ENCODE data around the gene FRMPD4.

Gene FRMPD4

DNA sequence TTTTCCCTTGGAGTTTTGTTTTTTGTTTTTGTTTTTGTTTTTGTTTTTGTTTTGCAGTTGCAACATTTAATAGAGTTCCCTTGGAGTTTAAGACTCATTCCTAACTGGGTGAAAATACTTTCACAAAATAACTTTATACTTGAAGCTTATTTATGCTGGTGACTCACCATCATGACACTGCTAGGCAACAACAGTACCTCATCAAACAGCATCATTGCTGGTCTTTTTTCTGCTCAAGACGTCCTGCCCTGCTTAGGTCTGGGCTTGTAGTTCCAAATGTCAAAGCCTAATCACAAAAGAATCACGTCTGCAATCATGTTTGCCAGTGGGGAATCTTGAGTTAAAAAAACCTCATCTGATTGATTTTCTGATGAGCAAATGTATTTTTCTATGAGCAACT is 547.3 kb downstream of the FRMPD4 start:
- DNase-seq, result no peak

DNA sequence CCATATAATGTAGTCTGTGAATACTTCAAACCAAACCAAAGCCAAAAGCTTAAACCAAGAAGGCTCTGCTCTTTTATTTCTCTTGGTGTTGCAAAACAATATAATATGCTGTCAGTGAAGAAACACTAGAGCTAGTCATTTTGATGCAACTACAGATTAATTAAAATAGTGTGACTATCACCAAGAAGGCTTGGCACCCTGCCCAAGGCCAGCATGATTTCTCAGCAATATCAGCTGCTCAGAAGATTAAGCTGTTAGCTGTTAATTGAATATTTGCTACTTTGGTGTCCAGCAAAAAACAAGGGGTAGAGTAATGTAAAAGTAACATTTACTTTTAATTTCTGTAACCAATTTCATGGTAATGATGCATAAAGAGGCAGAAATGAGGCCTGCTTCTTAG is 548.1 kb downstream of the FRMPD4 start:
- no peak for DNase-seq

DNA sequence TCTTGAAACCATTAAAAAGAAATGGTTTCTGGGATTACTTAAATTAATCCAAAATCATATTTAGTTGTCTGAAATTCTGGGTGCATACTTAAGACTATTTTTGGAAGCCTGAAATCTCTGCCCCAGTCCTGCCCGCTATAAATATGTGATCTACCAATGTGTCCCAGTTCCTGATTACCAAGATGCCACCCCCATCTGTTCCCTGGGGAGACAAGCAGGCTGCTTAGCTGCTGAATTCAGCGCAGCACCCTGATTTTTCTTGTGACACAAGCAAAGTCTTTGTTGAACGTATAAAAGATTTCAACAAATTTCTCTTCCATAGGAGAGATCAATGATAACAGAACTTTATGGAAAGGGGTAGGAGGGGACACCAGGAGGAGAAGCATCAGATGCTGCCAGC is 552.4 kb downstream of the FRMPD4 start:
- DNase-seq, result no peak

DNA sequence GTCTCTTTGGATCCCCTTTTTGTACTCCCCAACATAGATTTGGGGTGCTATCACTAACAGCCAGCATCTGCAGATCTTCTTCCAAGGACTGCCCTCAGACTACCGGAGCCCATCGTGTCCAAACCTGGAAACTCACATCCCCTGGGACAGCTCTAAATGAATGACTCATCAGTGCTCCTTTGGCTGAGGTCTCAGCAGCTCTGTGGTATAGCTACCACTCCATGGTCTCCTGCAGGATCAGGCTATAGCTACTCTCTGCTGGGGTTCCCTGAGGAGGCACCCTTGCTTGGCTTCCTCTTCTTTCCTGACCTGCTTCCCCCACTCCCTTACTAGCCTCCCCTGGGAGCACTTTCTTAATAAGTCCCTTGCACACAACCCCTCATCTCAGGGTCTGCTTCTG is 555.5 kb downstream of the FRMPD4 start:
- DNase-seq, result no peak

DNA sequence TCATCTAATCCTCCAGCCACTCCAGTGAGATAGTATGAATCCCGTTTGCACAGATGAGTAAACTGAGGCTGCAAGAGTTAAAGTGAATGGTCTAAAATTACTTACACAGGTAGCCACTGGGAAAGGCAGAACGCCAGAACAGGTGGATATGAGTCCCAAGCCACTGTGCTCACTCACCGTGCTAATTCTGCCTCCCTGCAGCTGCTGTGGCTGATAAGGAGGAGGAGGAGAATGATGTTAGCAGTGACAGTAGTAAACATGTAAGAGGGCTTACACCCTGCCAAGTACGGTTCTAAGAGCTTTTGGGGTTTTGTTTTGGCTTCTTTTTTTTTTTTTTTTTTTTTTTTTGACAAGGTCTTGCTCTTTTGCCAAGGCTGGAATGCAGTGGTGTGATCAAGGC is 562.5 kb downstream of the FRMPD4 start:
- no peak for DNase-seq

DNA sequence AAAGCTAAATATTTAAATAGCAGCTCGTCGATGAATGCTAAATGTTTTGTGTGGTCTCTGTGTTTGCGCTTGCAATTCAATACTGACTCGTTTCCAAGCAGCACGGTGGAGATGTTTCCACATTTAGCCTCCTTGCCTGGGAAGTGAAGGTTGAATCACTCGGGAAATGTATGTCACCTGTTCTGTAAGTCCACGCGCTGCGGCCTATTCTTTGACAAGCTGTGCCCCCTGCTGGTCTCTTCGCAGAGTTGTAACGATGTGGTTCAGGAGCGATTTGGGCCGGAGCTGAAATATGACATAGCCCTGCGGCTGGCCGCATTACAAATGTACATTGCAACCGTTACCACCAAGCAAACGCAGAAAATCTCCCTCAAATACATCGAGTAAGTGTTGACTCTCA is 563.4 kb downstream of the FRMPD4 start:
- peak; percentile 21 for DNase-seq

DNA sequence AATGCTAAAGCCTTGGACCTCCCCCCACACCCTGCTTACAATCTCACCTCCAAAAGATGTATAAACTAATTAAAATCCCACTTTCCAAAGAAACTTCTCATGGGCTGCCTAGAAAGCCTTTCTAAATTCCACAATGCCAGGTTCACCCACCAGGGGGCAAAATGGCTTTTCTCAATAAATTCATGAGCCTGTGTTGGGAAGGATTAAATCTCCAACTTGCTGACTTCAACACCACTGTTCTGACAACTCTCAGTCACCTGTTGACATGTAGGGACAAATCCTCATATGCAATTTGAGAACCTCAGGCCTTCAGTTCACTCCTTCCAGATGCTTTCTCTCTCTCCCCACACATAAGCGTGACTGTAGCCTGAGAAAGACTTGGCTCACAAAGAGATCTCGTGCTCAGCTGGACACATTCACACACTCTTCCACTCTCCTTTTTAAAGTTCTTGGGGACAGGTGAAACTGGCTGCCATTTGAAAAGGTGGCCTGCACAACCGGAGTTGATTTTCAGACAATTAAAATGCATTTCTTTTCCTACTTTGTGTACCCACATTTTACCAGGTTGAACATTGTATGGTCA is 564.3 kb downstream of the FRMPD4 start:
- DNase-seq, result no peak

DNA sequence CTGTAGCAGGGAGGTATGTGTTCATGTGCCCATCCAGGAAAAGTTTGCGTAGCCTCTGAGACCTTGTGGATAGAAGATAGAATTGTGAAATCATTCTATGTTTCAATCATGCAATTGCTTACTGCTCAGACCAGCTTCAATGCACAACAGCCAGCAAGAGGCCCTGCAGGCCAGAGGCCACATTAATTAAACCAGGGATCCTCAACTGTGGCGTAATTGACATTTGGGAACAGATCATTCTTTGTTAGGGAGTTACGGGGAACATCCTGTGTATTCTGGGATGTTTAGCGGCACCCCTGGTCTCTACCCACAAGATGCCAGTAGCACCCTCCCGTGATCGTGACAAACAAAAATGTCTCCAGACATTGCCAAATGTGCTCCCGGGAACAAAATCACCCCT is 566.4 kb downstream of the FRMPD4 start:
- no peak for DNase-seq

DNA sequence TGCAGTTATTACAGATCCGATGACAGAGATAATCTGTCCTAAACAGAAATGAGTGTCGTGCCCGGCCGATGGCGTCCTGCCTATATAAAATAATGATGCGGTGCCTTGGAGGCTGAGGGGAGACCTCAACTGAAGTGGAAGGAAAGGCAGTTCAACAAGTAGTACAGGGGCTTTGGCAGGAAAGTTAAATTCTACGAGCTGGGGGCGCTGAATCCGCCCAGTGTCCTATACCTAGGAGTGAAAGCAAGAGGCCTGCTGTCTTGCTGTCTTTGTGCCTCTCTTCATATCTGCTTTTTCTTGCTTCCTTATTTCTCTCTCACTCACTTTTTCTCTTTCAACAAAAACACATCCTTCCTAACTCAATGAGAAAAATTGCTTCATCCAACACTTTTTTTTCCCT is 570.8 kb downstream of the FRMPD4 start:
- no peak for DNase-seq

DNA sequence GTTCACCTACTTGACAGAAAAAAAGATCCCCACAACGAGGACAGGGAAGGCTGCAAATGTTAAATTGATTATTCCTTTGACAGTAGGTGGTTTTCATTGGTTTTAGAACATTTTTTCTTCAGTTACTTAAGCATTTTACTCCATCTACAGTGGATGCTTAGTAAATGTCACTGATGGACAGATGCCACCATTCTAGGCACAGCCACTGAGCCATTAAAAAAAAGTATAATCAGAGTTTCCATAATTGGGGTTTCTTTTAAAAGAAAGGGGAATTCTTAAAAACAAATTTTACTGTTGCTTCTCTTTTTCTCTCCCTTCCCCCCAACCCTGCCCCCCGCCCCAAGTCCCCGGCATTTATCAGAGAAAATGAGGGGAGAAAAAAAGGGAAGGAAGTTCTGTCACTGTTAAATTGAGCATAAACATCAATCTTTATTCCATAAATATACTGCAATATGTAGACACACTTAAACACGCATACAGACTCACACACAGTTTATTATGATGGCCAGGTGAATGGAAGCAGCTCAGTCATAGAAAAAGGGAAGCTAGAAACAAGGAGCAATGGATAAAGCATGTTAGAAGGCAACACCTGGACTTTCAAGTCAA is 573.3 kb downstream of the FRMPD4 start:
- DNase-seq, result no peak

DNA sequence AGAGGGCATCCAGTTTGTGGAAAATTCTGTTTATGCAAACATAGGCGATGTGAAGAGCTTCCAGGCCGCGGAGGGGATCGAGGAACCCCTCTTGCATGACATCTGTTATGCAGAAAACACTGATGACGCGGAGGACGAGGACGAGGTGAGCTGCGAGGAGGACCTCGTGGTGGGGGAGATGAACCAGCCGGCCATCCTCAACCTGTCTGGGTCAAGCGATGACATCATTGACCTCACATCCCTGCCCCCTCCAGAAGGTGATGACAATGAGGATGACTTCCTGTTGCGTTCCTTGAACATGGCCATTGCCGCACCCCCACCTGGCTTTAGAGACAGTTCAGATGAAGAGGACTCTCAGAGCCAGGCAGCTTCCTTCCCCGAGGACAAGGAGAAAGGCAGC is 578.3 kb downstream of the FRMPD4 start:
- no peak for DNase-seq

DNA sequence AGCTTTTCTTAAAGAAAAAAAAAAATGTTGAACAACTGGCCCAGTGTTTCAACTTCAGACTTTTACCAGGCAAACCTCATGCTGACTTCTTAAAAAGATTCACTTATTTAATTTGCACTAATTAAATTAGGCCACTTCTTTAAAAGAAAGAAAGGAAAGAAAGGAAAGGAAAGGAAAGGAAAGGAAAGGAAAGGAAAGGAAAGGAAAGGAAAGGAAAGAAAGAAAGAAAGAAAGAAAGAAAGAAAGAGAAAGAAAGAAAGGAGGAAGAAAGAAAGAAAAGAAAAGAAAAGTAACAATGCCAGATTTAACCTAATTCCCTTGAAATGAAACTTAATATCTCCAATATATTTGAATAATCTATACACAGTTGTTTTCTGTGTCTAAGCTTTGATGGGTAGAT is 581.6 kb downstream of the FRMPD4 start:
- DNase-seq, result no peak

DNA sequence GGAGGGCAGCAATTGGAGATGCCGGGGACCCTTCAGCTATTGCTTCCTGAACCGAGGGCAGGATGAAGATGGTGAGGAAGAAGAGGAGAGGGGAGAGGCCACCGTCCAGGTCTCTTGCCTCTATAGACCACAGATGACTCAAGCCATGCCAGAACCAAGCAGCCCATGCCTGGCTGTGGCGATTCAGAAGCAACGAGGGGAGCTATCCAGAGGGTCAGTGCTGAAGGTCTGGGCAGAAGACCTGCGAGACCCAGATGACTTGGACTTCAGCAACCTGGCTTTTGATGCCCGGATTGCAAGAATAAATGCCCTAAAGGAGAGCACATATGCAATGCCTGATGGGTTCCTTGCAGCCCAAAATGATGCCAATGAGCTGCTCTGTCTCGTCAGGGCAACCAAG is 582.8 kb downstream of the FRMPD4 start:
- no peak for DNase-seq

DNA sequence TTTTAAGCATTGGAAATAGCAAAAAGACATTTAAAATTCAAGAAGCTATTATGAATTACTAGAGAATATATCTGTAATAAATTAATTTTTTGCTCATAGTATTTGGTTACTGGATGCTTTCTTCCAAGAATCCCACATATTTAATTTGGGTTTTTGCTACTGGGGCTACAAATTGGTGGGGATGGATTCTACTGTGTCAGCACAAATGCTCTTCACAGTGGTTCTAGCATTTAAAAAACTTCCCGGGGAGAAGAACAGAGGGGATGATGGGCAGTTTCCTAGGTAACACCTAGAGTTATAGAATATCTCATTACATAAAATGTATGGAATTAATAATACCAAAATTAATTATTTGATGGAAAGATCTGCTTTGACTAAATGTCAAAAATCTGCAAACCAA is 584.0 kb downstream of the FRMPD4 start:
- no peak for DNase-seq

DNA sequence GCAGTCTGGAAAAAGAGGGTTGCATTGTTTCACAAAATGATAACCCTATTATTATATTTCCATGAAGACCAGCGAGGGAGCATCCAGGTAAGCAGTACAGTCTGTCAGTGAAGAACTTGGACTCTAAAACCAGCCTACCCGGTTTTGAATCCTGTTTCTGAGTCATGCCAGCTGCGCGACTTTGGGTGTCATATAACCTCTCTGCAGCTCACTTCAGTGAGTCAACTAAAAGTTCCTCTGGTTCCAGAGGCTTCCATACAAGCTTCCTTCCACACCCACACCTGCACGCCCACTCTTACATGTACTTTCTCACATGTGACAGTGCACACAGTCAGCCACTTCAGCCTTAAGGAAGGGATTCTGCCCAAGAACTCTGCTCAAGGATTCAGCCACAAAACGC is 603.1 kb downstream of the FRMPD4 start:
- no peak for DNase-seq

DNA sequence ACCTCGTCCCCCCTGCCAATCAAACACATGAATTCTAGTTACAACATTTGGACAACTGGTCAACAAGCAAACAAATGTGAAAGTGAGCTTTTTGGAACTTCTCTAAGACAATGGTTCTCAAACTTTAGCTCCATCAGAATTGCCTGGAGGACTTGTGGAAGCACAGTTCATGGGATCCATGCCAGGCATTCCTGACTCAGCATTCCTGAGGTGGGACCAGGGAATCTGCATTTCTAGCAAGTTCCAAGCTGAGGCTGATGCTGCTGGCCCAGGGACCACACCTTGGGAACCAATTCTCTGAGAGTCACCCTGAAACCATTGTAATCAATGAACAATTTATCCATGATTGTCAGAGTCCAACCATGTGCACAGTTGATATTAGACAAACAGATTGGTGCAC is 609.2 kb downstream of the FRMPD4 start:
- no peak for DNase-seq

DNA sequence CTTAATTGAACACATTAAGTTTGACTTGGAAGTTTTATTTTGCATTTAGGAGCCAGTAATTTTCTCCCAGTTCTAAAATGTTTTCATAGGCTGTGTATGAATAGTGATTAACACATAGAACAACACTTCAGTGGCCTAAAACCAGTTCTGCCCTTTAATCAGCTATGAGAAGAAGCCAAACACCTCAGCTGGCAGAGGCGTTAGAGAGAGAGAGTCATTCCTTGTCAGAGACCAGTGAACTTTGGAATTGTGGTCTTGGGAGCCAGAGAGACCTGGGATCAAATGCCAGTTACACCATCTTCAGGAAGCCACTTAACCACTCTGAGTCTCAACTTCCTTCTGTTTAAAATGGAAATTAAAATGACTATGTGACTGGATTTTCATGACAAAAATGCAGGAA is 613.6 kb downstream of the FRMPD4 start:
- DNase-seq, result no peak

DNA sequence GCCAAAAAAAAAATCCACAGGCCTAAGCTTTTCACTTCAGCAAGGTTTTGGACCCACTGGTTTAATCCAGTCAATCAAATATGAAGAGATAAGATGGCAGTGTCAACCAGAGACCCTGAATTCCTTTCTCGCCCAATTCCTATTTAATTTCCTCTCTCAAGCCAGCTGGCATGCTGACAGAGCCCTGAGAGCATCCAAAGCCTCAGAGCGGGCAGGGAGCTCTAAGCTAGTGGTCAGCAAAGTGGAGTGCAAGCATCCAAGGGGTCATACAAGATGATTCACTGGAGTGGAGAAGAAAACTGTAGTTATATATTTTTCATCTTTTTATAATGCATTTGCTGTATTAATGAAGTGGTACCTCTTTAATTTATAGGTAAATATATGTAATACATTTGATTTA is 615.1 kb downstream of the FRMPD4 start:
- no peak for DNase-seq

DNA sequence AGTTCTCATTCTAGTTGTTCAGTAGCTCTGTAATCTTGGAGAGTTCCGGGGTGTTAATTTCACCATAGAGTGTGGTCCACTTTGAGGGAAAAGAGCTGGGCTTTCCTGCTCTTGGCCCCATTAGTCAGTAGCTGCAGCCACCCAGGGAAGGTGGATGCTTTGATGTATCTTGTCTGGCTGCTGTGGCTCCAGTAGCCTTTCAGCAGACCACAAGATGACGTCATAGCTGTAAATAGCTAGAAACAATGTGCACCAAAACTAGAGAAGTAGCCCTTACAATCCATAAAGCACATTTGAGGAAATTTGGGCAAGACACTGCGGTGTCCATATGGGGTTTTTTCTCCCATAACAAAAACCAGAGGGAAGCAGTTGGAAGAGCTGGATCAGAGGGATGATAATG is 620.0 kb downstream of the FRMPD4 start:
- DNase-seq, result no peak

DNA sequence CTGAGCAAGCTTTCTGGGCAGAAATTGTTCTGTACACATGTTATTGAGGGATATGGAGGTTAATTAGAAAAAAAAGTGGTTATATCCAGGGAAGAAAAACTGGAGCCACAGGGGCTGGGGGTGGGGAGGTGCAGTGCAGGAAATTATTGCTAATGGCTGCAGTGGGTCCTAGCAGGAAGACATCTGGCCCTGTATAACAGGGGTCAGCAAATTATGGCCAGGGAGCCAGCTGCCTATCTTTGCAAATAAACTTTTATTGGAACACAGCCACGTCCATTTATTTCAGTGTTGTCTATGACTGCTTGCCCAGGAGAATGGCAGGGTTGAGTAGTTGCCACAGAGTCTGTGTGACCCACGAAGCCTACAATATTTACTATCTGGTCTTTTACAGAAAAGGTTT is 629.6 kb downstream of the FRMPD4 start:
- DNase-seq, result no peak

DNA sequence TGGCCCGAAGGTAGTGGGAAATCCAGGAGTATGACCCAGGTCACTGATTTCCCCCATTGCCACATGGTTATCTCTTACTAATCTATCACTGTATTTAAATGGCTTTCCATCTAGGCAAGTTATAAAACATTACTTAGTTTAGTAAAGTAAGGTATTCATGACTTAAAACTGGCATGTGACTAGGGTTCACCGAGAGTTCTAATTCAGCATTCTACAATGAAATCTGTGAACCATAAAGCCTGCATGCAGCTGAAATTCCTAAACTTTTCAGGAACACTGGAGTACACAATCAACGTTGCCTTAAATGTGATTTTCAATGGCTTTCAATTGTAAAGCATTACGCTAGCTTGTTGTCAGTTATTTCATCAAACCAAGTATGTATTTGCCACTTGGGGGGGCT is 630.2 kb downstream of the FRMPD4 start:
- no peak for DNase-seq

DNA sequence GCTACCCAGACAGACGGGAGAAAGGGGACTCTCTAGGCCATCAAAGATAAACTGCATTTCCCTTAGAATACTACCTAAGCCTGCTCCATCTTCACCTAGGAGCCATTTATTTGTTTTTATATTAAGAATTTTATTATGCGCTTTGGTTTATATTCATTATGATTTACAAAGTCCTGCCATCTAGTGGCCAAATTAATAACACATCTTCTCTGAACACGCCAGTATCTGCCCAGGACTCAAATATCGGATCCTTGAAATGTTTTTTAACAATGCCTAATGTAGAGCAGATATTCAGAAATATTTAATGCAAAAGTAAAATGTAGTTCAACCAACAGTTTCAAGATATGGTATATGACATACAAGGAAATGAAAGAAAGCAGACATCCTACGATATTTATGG is 632.2 kb downstream of the FRMPD4 start:
- DNase-seq, result no peak

DNA sequence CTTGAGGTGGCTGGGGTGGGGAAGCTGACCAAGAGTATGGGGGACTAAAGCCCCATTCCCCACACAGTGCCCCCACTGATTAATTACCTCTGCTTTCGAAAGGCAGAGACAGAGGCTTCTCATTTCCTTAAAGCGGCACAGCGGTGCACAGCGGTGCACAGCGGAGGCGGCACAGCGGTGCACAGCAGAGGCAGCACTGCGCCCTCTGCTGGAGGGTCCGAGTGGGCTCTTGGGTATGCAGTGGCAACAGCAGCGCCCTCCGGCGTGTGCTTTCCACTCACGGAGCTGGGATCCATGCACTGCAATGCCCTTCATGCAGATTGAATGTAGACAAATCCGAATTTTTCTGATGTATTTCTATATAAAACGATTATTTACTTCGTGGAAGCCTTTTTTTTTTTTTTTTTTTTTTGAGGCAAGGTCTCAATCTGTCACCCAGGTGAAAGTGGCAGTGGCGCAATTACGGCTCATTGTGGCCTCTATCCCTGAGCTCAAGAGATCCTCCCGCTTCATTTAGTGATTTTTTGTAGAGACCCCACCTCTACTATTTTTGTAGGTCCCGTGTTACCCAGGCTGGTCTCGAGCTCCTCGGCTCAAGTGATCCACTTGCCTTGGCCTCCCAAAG is 633.3 kb downstream of the FRMPD4 start:
- no peak for DNase-seq

All from NCI-H446 treated with DMSO at 0.1 percent for 48 hours (cell line).